H1 (cell line): ENCODE measurements around the gene ABCC4. TPM values are rescaled to one million over a fixed set of nuclear protein-coding genes. Genes with fewer than 3 reads are reported as not detected.

ENCODE experiments used
- CTCF ChIA-PET: fragments of 300-600 bp; sonication (Branson Sonifier 250); formaldehyde crosslinking; loops from one replicate; lab custom pipeline; 2021; ENCODE audit not compliant: partially characterized antibody; lab: Charles Lee
- POLR2A ChIA-PET: fragments of 300-600 bp; sonication (Branson Sonifier 250); formaldehyde crosslinking; loops from one replicate; lab custom pipeline; 2021; ENCODE audit warnings: inconsistent platforms; ENCODE audit not compliant: partially characterized antibody; lab: Charles Lee
- DNase-seq, 2 experiments: peaks; one replicate each; pipeline versions ENCODE4 v3.0.0 to v3.0.0-alpha.2; 2010 to 2022; ENCODE audit warnings: low spot score in 2 of 2, low read depth in 1 of 2, mixed read lengths in 1 of 2
- FAIRE-seq: peaks from 2 replicates; lab custom pipeline; 2011; peaks lifted over from hg19 to GRCh38; lab: Jason Lieb, UNC
- H2AFZ ChIP-seq: 2 replicates; pipeline ENCODE4 v1.8.1; 2012; ENCODE audit warnings: low read length, inconsistent platforms
- H2AK5ac ChIP-seq: 2 replicates; pipeline ENCODE4 v1.6.1; 2013; ENCODE audit warnings: low read depth, low read length
- H2BK120ac ChIP-seq: replicated peaks from 2 replicates; pipeline ENCODE3; 2013; ENCODE audit warnings: low read depth, low read length, inconsistent platforms
- H2BK12ac ChIP-seq: 2 replicates; pipeline ENCODE4 v1.6.1; 2013; ENCODE audit warnings: low read depth, low read length
- H2BK15ac ChIP-seq: 2 replicates; pipeline ENCODE4 v1.6.1; 2013; ENCODE audit warnings: low read length
- H2BK20ac ChIP-seq: 2 replicates; pipeline ENCODE4 v1.6.1; 2013; ENCODE audit warnings: low read length
- H2BK5ac ChIP-seq: 2 replicates; pipeline ENCODE4 v1.6.1; 2013; ENCODE audit warnings: low read depth, low read length
- H3K14ac ChIP-seq: 2 replicates; pipeline ENCODE4 v1.6.1; 2013; ENCODE audit warnings: inconsistent platforms; ENCODE audit not compliant: insufficient read length
- H3K18ac ChIP-seq: 2 replicates; pipeline ENCODE4 v1.6.1; 2013; ENCODE audit warnings: low read length; ENCODE audit errors: extremely low read depth
- H3K23ac ChIP-seq: 2 replicates; pipeline ENCODE4 v1.6.1; 2013; ENCODE audit warnings: inconsistent platforms; ENCODE audit not compliant: insufficient read length
- H3K23me2 ChIP-seq: 2 replicates; pipeline ENCODE4 v1.6.1; 2013; ENCODE audit warnings: low read depth, low read length
- H3K27ac ChIP-seq: 2 replicates; pipeline ENCODE4 v1.6.1; 2011; ENCODE audit warnings: low read depth, low read length, inconsistent platforms
- H3K27me3 ChIP-seq, 4 experiments: replicated peaks in 1 of 4; 1 replicate in 1 of 4; 2 replicates in 3 of 4; pipeline versions ENCODE4 v1.6.1 to v1.8.1; 2011 to 2013; ENCODE audit warnings: low read length in 3 of 4, mild to moderate bottlenecking in 3 of 4, inconsistent platforms in 2 of 4, mixed read lengths in 2 of 4, moderate library complexity in 1 of 4; ENCODE audit not compliant: control insufficient read depth in 3 of 4, insufficient read depth in 3 of 4; ENCODE audit errors: extremely low read depth in 1 of 4
- H3K36me3 ChIP-seq, 4 experiments: 2 replicates each; pipeline versions ENCODE4 v1.6.1 to v1.8.1; 2011 to 2013; ENCODE audit warnings: mild to moderate bottlenecking in 4 of 4, low read length in 3 of 4, moderate library complexity in 2 of 4, control low read depth in 1 of 4, inconsistent platforms in 1 of 4; ENCODE audit not compliant: insufficient read depth in 4 of 4, control insufficient read depth in 2 of 4
- H3K4ac ChIP-seq: replicated peaks from 2 replicates; pipeline ENCODE3; 2013; ENCODE audit warnings: low read length, low read depth, mixed read lengths, inconsistent platforms; ENCODE audit not compliant: insufficient read length
- H3K4me1 ChIP-seq, 4 experiments: replicated peaks in 1 of 4; 1 replicate in 1 of 4; 2 replicates in 3 of 4; pipeline versions ENCODE4 v1.6.1 to v1.8.1; 2011 to 2013; ENCODE audit warnings: low read length in 3 of 4, inconsistent platforms in 2 of 4, mixed read lengths in 1 of 4; ENCODE audit not compliant: insufficient read depth in 4 of 4, control insufficient read depth in 3 of 4
- H3K4me2 ChIP-seq, 2 experiments: 2 replicates each; pipeline versions ENCODE4 v1.6.1 to v1.8.1; 2011 to 2013; ENCODE audit warnings: low read depth in 2 of 2, low read length in 2 of 2, control low read depth in 1 of 2, inconsistent platforms in 1 of 2, mild to moderate bottlenecking in 1 of 2; ENCODE audit not compliant: insufficient read depth in 1 of 2
- H3K4me3 ChIP-seq, 4 experiments: fragments of 200-600, 300-600 bp in 1 of 4; sonication (generic), shearing (Covaris generic), sonication (Bioruptor Twin) in 1 of 4; 2 replicates each; pipeline versions ENCODE4 v1.5.1 to v1.8.1; 2011 to 2016; ENCODE audit warnings: low read length in 4 of 4, low read depth in 3 of 4, control low read depth in 2 of 4, inconsistent platforms in 2 of 4, mild to moderate bottlenecking in 2 of 4, mixed read lengths in 1 of 4, moderate library complexity in 1 of 4; ENCODE audit not compliant: insufficient read depth in 2 of 4; ENCODE audit errors: extremely low read depth in 1 of 4
- H3K56ac ChIP-seq: replicated peaks from 2 replicates; pipeline ENCODE3; 2013; ENCODE audit warnings: low read depth, mild to moderate bottlenecking, mixed read lengths, low read length, inconsistent platforms; ENCODE audit not compliant: insufficient read length
- H3K79me1 ChIP-seq: 2 replicates; pipeline ENCODE4 v1.6.1; 2013; ENCODE audit warnings: low read depth, low read length, control low read depth
- H3K79me2 ChIP-seq, 2 experiments: 2 replicates each; pipeline versions ENCODE4 v1.6.1 to v1.8.1; 2012 to 2013; ENCODE audit warnings: low read length in 2 of 2, mild to moderate bottlenecking in 2 of 2, inconsistent platforms in 1 of 2; ENCODE audit not compliant: insufficient read depth in 2 of 2, control insufficient read depth in 1 of 2
- H3K9ac ChIP-seq, 4 experiments: replicated peaks in 1 of 4; 1 replicate in 1 of 4; 2 replicates in 3 of 4; pipeline versions ENCODE4 v1.6.1 to v1.8.1; 2011 to 2013; ENCODE audit warnings: low read depth in 3 of 4, low read length in 3 of 4, control low read depth in 2 of 4, mild to moderate bottlenecking in 2 of 4, moderate library complexity in 2 of 4, inconsistent platforms in 1 of 4; ENCODE audit errors: extremely low read depth in 1 of 4
- H3K9me3 ChIP-seq, 2 experiments: 2 replicates each; pipeline versions ENCODE4 v1.6.1 to v1.8.1; 2012 to 2013; ENCODE audit warnings: mild to moderate bottlenecking in 2 of 2, moderate library complexity in 2 of 2, control low read depth in 1 of 2, inconsistent platforms in 1 of 2, low read depth in 1 of 2, low read length in 1 of 2, mixed read lengths in 1 of 2; ENCODE audit not compliant: insufficient read depth in 2 of 2
- H4K20me1 ChIP-seq, 2 experiments: replicated peaks in 1 of 2; 2 replicates each; pipeline versions ENCODE3 to v1.8.1; 2011 to 2013; ENCODE audit warnings: inconsistent platforms in 2 of 2, low read length in 2 of 2, mild to moderate bottlenecking in 1 of 2; ENCODE audit not compliant: insufficient read depth in 2 of 2, control insufficient read depth in 1 of 2
- H4K5ac ChIP-seq: 2 replicates; pipeline ENCODE4 v1.6.1; 2013; ENCODE audit warnings: low read length, low read depth, mixed read lengths, inconsistent platforms; ENCODE audit not compliant: insufficient read length
- H4K8ac ChIP-seq: 2 replicates; pipeline ENCODE4 v1.8.0; 2013; ENCODE audit warnings: mild to moderate bottlenecking, moderate library complexity, low read length, inconsistent platforms; ENCODE audit not compliant: insufficient read depth; ENCODE audit errors: extremely low read depth
- H4K91ac ChIP-seq: replicated peaks from 2 replicates; pipeline ENCODE3; 2013; ENCODE audit warnings: low read length, mixed read lengths, inconsistent platforms; ENCODE audit not compliant: insufficient read length
- ATF3 ChIP-seq: IDR thresholded peaks from 2 replicates; pipeline ENCODE4 v1.6.1; 2011; ENCODE audit warnings: low read depth, mild to moderate bottlenecking, low read length; ENCODE audit not compliant: insufficient read depth
- BRCA1 ChIP-seq: IDR thresholded peaks from 2 replicates; pipeline ENCODE4 v1.6.1; 2012; ENCODE audit warnings: low read depth, low read length, improper control_type of control experiment
- CHD1 ChIP-seq: IDR thresholded peaks from 2 replicates; pipeline ENCODE4 v1.6.1; 2012; ENCODE audit warnings: low read depth, low read length, improper control_type of control experiment
- EZH2 ChIP-seq: fragments of 200-600 bp; sonication (generic); IDR thresholded peaks from 2 replicates; pipeline ENCODE4 v1.7.1; 2012; ENCODE audit warnings: low read depth, mild to moderate bottlenecking, moderate library complexity, low read length, inconsistent platforms; ENCODE audit not compliant: severe bottlenecking
- HDAC6 ChIP-seq: IDR thresholded peaks from one replicate; pipeline ENCODE4 v1.7.1; 2012; ENCODE audit warnings: low read depth, mild to moderate bottlenecking, inconsistent platforms, low read length, moderate library complexity
- KDM1A ChIP-seq: fragments of 200-600, 300-600 bp; sonication (generic); IDR thresholded peaks from 2 replicates; pipeline ENCODE4 v1.7.1; 2016; ENCODE audit warnings: mild to moderate bottlenecking, low read length, borderline replicate concordance
- KDM5A ChIP-seq: fragments of 200-600 bp; IDR thresholded peaks from 2 replicates; pipeline ENCODE4 v1.7.1; 2012; ENCODE audit warnings: mild to moderate bottlenecking, low read length, inconsistent platforms, mixed read lengths
- NANOG ChIP-seq: IDR thresholded peaks from 2 replicates; pipeline ENCODE4 v1.6.1; 2011; ENCODE audit warnings: low read length, low read depth, mild to moderate bottlenecking, inconsistent platforms; ENCODE audit not compliant: insufficient read depth, poor library complexity, severe bottlenecking
- POLR2AphosphoS5 ChIP-seq: IDR thresholded peaks from 2 replicates; pipeline ENCODE4 v1.6.1; 2011; ENCODE audit warnings: low read depth, low read length
- RXRA ChIP-seq: IDR thresholded peaks from 2 replicates; pipeline ENCODE4 v1.6.1; 2011; ENCODE audit warnings: low read depth, mild to moderate bottlenecking, low read length, moderate library complexity; ENCODE audit not compliant: insufficient read depth
- SAP30 ChIP-seq: fragments of 300-600 bp; sonication (generic); IDR thresholded peaks from 2 replicates; pipeline ENCODE4 v1.7.1; 2012; ENCODE audit warnings: low read length, moderate library complexity, mild to moderate bottlenecking, inconsistent platforms; ENCODE audit not compliant: insufficient read depth, insufficient replicate concordance
- SIN3A ChIP-seq, 2 experiments: IDR thresholded peaks in 1 of 2; conservative IDR thresholded peaks in 1 of 2; 2 replicates each; pipeline ENCODE4 v1.6.1; 2011 to 2012; ENCODE audit warnings: low read length in 2 of 2, improper control_type of control experiment in 1 of 2, low read depth in 1 of 2, mild to moderate bottlenecking in 1 of 2
- SP2 ChIP-seq: IDR thresholded peaks from 2 replicates; pipeline ENCODE4 v1.6.1; 2012; ENCODE audit warnings: mild to moderate bottlenecking, low read length, inconsistent platforms
- WGBS, 2 experiments: shearing (Covaris generic) in 1 of 2; methylation state at CpG; one replicate each; pipeline versions ENCODE4 v1.1.6 to v1.1.7; 2013 to 2015; ENCODE audit warnings: low lambda C conversion rate in 2 of 2, mixed read lengths in 2 of 2, inconsistent platforms in 1 of 2, low coverage in 1 of 2, missing lambda C conversion rate in 1 of 2; ENCODE audit not compliant: insufficient replicate concordance in 2 of 2, insufficient coverage in 1 of 2, insufficient read length in 1 of 2; ENCODE audit errors: extremely low coverage in 1 of 2, missing lambda C conversion rate in 1 of 2; 5-methylcytosine and 5-hydroxymethylcytosine counted together
- polyA plus RNA-seq, 7 experiments: library from polyadenylated mRNA; depleted of rRNA in 3 of 7; stranded (reverse) in 5 of 7; unstranded in 2 of 7; fragments of >200 nt in 5 of 7; fragments of 200-250 nt in 2 of 7; gene quantifications; 1 replicate in 5 of 7; 2 replicates in 1 of 7; 4 replicates in 1 of 7; pipeline versions ENCODE4 v1.2.1 to v1.2.3, GENCODE V29; 2011 to 2013; ENCODE audit warnings: missing spikeins in 2 of 7, mixed read lengths in 2 of 7
- total RNA-seq: library from RNA; stranded (reverse); fragmentation: NEBNext Ultra II Directional; extraction: Animal tissue kit (Norgen Biotek cat#: 25700); gene quantifications from 2 replicates; pipeline ENCODE4 v1.2.1, GENCODE V29; 2021

ABCC4 gene
- total and polyA plus RNA-seq, 2 of the 8 experiments (the other 6 are each of a cell fraction or from before 2014, with no cell fraction given): 4.0 to 14.1 TPM

DNA sequence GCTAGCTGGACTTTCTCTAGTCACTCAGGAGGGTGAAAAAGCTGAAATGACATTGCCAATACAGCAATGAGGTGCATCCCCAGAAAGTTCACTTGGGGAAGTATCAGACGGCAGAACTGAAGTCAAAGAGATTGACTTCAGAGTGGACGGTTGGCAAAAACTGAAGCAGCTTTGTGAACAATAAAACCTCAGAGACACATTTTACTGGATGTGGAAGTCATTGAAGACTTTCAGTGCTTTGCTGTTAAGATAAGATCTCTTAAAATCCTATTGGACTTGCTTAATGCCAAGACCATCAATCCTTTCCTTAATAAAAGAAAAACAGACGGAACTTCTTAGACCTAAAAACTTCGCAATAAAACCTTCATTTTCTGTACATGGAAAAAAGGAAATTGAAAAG lies 103.7 kb downstream of the ABCC4 start:
- H4K5ac ChIP-seq: no peak overlapping the region
- H2AFZ ChIP-seq: no peak overlapping the region
- CTCF ChIA-PET: interaction anchor here (0.6 to 1.2 kb wide), 5 partner anchors 48 to 1604 kb away, joined by 3 read pairs; no protein-coding TSS in a partner anchor
- 79% methylated on average over 4 of the region's 4 CpGs; no CpG with 5 or more reads in 1 of the 2 experiments for WGBS, 2 experiments
- H3K23me2 ChIP-seq: no peaks in the 10 kb centered on the region
- H3K14ac ChIP-seq: no peak overlapping the region
- H3K4me1 ChIP-seq: no peaks in the 10 kb centered on the region; a peak in 2 of 7 replicates
- H3K79me2 ChIP-seq: no peaks in the 10 kb centered on the region
- no peak overlapping the region for H2BK120ac ChIP-seq
- no peak overlapping the region for H2BK5ac ChIP-seq
- no peaks in the 10 kb centered on the region for H3K9me3 ChIP-seq
- H4K91ac ChIP-seq: no peak overlapping the region
- no peak overlapping the region for H3K4me3 ChIP-seq
- no peak overlapping the region for H2AK5ac ChIP-seq
- no peak overlapping the region for H2BK20ac ChIP-seq
- H3K18ac ChIP-seq: no peak overlapping the region
- H3K4ac ChIP-seq: no peak overlapping the region
- POLR2A ChIA-PET: no interaction called here
- H3K36me3 ChIP-seq: no peaks in the 10 kb centered on the region
- no peak overlapping the region for H3K27ac ChIP-seq
- H2BK15ac ChIP-seq: no peak overlapping the region
- H2BK12ac ChIP-seq: no peak overlapping the region
- H3K56ac ChIP-seq: no peak overlapping the region
- no peak overlapping the region for H3K23ac ChIP-seq
- FAIRE-seq: no peak
- no peak overlapping the region for H3K9ac ChIP-seq
- no peaks in the 10 kb centered on the region for H4K20me1 ChIP-seq
- no peak overlapping the region for H4K8ac ChIP-seq
- no peak for DNase-seq
- no peaks in the 10 kb centered on the region for H3K79me1 ChIP-seq
- no peaks in the 10 kb centered on the region for H3K27me3 ChIP-seq
- no peak overlapping the region for H3K4me2 ChIP-seq
- TF ChIP-seq KDM5A: no peak
- TF ChIP-seq SP2: no peak
- no peak for TF ChIP-seq KDM1A
- TF ChIP-seq RXRA: no peak
- no peak for TF ChIP-seq EZH2
- no peak for TF ChIP-seq SIN3A (conservative IDR thresholded peaks at IDR 0.05 in 1 of 2, IDR thresholded peaks at IDR 0.05 in 1 of 2; ENCODE audit: low read depth in 1 of 2, low read length in 2 of 2)
- no peak for TF ChIP-seq HDAC6
- TF ChIP-seq CHD1: no peak
- no peak for TF ChIP-seq SAP30
- no peak for TF ChIP-seq NANOG
- TF ChIP-seq POLR2AphosphoS5: no peak
- TF ChIP-seq BRCA1: no peak
- no peak for TF ChIP-seq ATF3
